ENCODE results near the gene MTERF1.

MTERF1 gene

GRCh38 chr7:91864070-91864469 lies 16.4 kb downstream of the MTERF1 start:
- DNase-seq (ENCODE audit: low read depth in 1 of 2, low spot score in 1 of 2), result no peak
- Histone ChIP-seq H3K27ac (replicated peaks) (no peak overlapping the region), H3K27me3 (ENCODE audit: insufficient read depth, poor library complexity, severe bottlenecking) (no peaks in the 10 kb centered on the region), H3K4me3 (replicated peaks; ENCODE audit: insufficient read depth, low read length) (no peak overlapping the region)
- TF ChIP-seq POLR2AphosphoS5 (IDR thresholded peaks at IDR 0.05; ENCODE audit: low read depth) (no peak), REST (IDR thresholded peaks at IDR 0.05; ENCODE audit: insufficient replicate concordance, low read depth) (no peak), CTCF (IDR thresholded peaks at IDR 0.05; ENCODE audit: insufficient read depth, low read length) (no peak), GABPA (IDR thresholded peaks at IDR 0.05; ENCODE audit: low read depth) (no peak), SPI1 (IDR thresholded peaks at IDR 0.05; ENCODE audit: borderline replicate concordance, low read depth) (no peak)

GRCh38 chr7:91852263-91852741 lies 28.2 kb downstream of the MTERF1 start:
- peak; percentile 30 for TF ChIP-seq CTCF (IDR thresholded peaks at IDR 0.05; ENCODE audit: insufficient read depth, low read length)
- TF ChIP-seq GABPA (IDR thresholded peaks at IDR 0.05; ENCODE audit: low read depth), result no peak
- TF ChIP-seq SPI1 (IDR thresholded peaks at IDR 0.05; ENCODE audit: borderline replicate concordance, low read depth), result no peak
- TF ChIP-seq POLR2AphosphoS5 (IDR thresholded peaks at IDR 0.05; ENCODE audit: low read depth), result no peak
- H3K27ac ChIP-seq (replicated peaks), result no peak overlapping the region
- DNase-seq (ENCODE audit: low read depth in 1 of 2, low spot score in 1 of 2), result peak; percentile 29 to 34
- no peaks in the 10 kb centered on the region for H3K27me3 ChIP-seq (ENCODE audit: insufficient read depth, poor library complexity, severe bottlenecking)
- no peak overlapping the region for H3K4me3 ChIP-seq (replicated peaks; ENCODE audit: insufficient read depth, low read length)

- no peak for DNase-seq (ENCODE audit: low read depth in 1 of 2, low spot score in 1 of 2)
- Histone ChIP-seq H3K27ac (replicated peaks) (no peak overlapping the region), H3K4me3 (replicated peaks; ENCODE audit: insufficient read depth, low read length) (no peak overlapping the region), H3K27me3 (ENCODE audit: insufficient read depth, poor library complexity, severe bottlenecking) (no peaks in the 10 kb centered on the region)
- no peak for TF ChIP-seq SPI1 (IDR thresholded peaks at IDR 0.05; ENCODE audit: borderline replicate concordance, low read depth)
- TF ChIP-seq CTCF (IDR thresholded peaks at IDR 0.05; ENCODE audit: insufficient read depth, low read length), result no peak
- TF ChIP-seq POLR2AphosphoS5 (IDR thresholded peaks at IDR 0.05; ENCODE audit: low read depth), result no peak
- no peak for TF ChIP-seq GABPA (IDR thresholded peaks at IDR 0.05; ENCODE audit: low read depth)
- no peak for TF ChIP-seq REST (IDR thresholded peaks at IDR 0.05; ENCODE audit: insufficient replicate concordance, low read depth)
Observed at GRCh38 chr7:91850455-91850854, 30.0 kb downstream of the MTERF1 start.
